Transverse colon (tissue), 4 donors: ENCODE results near the gene KHDC3L.

ENCODE experiments used
- POLR2AphosphoS5 ChIP-seq, 3 donors: sonication (generic); formaldehyde crosslinking; IDR thresholded peaks; one replicate each; pipeline ENCODE4 v1.6.1; 2016; ENCODE audit warnings: antibody characterized with exemption in 3 of 3
- TF ChIP-seq, protein P1 (sequence below), 5 experiments: fragments of 200-600 bp in 3 of 5; fragments of 450-650 bp in 2 of 5; sonication (generic) in 3 of 5; IDR thresholded peaks; 1 replicate in 2 of 5; 2 replicates in 3 of 5; pipeline ENCODE4 v1.5.1; 2016 to 2017; ENCODE audit warnings: antibody characterized with exemption in 5 of 5, inconsistent platforms in 3 of 5, mild to moderate bottlenecking in 2 of 5, moderate library complexity in 1 of 5

- TF ChIP-seq, protein P1, sequence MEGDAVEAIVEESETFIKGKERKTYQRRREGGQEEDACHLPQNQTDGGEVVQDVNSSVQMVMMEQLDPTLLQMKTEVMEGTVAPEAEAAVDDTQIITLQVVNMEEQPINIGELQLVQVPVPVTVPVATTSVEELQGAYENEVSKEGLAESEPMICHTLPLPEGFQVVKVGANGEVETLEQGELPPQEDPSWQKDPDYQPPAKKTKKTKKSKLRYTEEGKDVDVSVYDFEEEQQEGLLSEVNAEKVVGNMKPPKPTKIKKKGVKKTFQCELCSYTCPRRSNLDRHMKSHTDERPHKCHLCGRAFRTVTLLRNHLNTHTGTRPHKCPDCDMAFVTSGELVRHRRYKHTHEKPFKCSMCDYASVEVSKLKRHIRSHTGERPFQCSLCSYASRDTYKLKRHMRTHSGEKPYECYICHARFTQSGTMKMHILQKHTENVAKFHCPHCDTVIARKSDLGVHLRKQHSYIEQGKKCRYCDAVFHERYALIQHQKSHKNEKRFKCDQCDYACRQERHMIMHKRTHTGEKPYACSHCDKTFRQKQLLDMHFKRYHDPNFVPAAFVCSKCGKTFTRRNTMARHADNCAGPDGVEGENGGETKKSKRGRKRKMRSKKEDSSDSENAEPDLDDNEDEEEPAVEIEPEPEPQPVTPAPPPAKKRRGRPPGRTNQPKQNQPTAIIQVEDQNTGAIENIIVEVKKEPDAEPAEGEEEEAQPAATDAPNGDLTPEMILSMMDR (IDR thresholded peaks at IDR 0.05): no peak
- no peak for TF ChIP-seq POLR2AphosphoS5 (IDR thresholded peaks at IDR 0.05)
Observed at GRCh38 chr6:73382462-73383113, 20.1 kb downstream of the KHDC3L start.
